8988T (cell line): Measurements from ENCODE around the gene MYLK.
"Not testable (repeated sequence)": the region's sequence is repeated elsewhere in the genome, so short reads cannot be mapped to it uniquely, and the experiment has no call there.

Experiments used
- DNase-seq: peaks from one replicate; pipeline ENCODE4 v3.0.0; 2011

Gene MYLK

DNA sequence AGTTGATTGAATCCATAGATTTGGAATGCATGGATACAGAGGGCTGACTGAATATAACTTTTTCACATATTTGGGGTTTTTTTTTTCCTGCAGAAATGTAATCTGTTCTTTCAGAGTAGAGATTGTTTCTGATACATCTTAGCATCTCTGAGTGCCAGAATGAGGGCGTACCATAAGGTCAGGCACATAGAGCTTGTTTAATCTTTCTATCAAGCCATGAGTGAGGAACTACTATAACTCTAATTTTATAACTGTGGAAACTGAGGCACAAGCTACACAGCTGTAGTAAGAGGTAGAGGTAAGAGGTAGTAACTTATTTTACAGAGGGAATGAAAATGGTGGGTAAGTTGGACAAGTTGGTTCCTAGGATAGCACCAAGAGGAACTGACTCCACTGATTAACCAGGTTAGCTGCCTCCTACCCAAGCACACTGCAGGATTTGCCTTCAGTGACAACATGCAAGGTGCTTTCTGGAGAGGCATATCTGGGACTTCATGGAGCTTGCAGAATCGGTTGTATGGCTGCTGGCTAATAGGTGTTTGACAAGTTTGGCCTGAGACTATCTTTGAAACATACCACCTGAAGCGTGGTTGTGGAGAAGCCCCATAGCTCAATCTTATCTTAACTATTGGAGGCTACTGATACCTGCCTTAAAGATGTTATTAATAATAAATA lies 275.7 kb downstream of the MYLK start:
- no peak for DNase-seq

DNA sequence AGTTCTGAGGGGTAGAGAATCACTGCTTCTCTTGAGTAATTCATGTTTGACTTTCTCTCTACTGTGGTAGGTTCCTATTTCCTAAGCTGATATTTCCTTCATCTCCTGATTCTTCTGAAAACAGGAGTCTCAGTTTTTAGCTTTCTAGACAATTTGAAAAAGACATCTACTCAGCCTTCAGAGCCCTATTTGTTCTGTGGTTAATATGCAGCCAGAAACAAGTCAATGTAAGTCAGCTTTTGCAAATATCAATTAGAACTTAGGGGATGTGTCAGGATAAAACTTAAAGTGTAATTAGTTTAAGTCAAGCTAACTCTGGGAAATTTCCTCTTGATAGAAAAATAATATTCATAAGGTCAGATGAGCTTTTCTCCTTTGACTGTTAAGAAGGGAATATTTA lies 277.6 kb downstream of the MYLK start:
- no peak for DNase-seq

GRCh38 chr3:123605789-123606234 lies 278.3 kb downstream of the MYLK start:
- DNase-seq = no peak

GRCh38 chr3:123603153-123603552 lies 281.0 kb downstream of the MYLK start:
- DNase-seq = not testable (repeated sequence)

- no peak for DNase-seq
These were observed 281.8 kb downstream of the MYLK start for GRCh38 chr3:123602325-123602724.

GRCh38 chr3:123600863-123601262 lies 283.3 kb downstream of the MYLK start:
- DNase-seq = not testable (repeated sequence)

- no peak for DNase-seq
These were observed 286.6 kb downstream of the MYLK start for GRCh38 chr3:123597561-123597960.

GRCh38 chr3:123595396-123596180 lies 288.5 kb downstream of the MYLK start:
- DNase-seq = no peak

DNA sequence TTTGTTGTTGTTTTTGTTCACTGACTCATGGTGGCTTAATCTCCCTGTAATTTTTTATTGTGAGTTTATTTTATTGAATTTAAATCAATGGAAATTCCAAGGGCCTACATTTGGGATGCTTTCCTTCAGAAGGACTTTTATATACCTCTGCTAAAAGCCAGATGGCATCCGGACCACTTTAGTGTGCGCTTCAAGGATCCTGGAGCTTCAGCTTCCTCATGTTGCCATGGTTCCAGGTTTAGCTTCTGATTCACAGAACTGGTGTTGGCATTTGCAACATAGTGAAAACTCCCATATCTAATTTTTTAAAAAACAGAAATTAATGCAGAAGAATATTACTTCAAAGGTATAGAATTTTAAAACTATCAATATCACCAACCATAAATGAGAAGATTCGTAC lies 290.8 kb downstream of the MYLK start:
- no peak for DNase-seq

DNA sequence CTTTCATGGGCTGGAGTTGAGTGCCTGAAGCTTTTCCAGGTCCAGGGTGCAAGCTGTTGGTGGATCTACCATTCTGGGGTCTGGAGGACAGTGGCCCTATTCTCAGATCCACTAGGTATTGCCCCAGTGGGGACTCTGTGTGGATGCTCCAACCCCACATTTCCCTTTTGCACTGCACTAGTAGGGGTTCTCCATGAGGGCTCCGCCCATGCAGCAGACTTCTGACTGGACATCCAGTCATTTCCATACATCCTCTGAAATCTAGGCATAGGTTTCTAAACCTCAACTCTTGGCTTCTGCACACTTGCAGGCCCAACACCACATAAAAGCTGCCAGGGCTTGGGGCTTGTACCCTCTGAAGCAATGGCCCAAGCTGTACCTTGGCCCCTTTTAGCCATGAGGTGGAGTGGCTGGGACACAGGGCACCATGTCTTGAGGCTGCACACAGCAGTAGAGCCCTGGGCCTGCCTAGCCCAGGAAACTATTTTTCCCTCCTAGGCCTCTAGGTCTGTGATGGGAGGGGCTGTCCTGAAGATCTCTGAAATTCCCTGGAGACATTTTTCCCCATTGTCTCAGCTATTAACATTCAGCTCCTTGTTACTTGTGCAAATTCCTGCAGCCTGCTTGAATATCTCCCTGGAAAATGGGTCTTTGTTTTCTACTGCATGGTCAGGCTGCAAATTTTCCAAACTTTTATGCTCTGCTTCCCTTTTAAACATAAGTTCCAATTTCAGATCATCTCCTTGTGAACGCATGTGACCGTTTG lies 293.3 kb downstream of the MYLK start:
- DNase-seq = no peak

GRCh38 chr3:123587401-123587800 lies 296.7 kb downstream of the MYLK start:
- no peak for DNase-seq

- DNase-seq = no peak
These were observed 297.2 kb downstream of the MYLK start for GRCh38 chr3:123586968-123587367.

- DNase-seq = no peak
These were observed 298.0 kb downstream of the MYLK start for GRCh38 chr3:123586131-123586530.

DNA sequence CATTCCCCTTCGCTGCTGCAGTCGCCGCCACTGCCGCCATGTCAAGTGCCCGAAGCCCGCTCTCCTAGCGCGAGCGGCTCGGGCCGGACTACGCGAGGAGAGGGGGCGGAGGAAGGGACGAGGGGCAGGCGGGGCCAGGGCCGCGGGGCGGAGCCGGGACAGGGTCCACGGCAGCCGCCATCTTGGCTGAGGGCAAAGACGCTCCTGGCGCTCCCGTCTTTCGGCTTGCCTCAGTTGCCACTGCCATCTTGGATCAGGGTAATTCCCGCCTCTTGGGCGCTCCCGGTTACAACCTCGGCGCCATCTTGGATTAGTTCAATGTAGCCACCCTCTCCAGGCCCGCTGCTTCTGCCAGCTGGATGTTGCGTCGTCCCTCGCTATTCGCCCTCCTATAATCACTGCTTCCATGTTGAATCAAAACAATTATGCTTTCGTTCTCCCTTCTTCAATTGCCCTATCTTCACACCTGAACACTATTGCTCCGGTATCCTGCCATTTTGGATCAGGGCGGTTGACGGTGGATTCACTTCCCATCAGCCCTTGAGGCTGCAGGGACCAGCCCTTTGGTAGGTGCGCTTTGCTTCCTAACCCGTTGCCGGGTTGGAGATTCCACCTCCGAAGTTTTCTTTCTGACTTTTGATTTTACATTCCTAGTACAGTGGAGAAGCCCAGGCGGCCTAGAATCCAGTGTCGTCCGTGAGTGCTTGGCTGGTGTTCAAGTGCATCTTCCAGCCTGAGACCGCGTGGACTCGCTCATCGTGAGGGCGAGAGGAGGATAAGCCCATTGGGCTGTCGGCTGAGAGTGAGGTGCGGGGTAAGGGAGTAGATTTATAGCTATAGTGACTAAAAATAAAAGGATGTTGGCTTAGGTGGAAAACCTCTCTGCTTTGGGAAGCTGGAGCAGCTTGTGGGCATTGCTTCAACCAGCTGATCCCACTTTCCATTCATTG lies 298.9 kb downstream of the MYLK start, which contains the start of gene HACD2:
Gene HACD2, minus strand, starts transcription at position 66 of the 950 bp plus-strand sequence. Its CDS starts 26 bp downstream, at position 40.
- DNase-seq = peak; percentile 59

DNA sequence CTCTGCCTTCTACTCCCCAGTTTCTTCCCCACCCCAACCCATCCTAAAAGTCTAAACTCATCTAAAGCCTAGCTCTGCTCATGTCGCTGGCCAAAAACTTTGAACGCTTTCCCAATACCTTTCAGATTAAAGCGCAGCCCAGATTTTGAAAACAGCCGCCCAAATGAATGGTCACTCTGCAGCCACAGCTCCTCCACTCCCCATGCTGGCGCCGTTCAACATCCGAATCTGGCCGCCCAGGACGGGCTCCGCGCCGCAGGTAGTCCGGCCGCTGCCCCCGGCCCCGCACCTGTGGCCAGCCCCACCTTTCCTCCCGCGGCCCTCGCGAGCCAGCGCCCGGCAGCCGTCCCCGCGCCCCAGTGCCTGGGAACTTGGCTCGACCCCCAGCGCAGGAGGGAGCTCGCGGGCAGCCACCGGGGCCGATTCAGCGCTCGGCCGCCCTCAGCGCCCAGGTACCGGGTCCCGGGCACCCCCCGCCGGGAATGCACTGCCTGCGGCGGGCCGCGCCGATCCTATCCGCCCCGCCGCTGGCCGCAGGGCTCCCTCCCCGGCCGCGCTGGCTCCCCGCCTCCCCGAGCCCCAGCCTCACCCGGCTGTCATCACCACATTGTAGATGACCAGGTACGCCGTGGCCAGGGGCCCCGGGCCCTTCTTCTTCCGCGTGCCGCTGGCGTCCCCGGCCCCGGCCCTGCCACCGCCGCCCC lies 299.7 kb downstream of the MYLK start:
- DNase-seq = peak; percentile 31

DNA sequence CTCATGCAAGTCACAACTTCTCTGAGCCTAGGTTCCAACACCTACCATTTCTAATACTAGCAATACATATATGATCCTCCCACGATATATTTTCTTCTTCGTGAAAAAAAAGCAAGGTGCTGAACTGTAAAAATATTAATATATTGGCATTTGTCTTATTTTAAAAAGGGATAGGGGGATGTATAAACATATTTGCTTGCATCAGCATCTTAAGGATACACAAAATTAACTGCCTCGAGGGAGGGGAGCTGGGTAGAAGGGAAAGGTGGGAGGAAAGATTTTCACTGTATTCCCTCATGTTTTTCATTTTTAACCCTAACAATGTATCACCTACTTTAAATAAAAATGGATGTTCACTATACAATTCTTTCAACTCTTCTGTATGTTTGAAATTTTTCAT lies 300.6 kb downstream of the MYLK start:
- DNase-seq = no peak

- DNase-seq = no peak
These were observed 301.8 kb downstream of the MYLK start for GRCh38 chr3:123582315-123582714.

DNA sequence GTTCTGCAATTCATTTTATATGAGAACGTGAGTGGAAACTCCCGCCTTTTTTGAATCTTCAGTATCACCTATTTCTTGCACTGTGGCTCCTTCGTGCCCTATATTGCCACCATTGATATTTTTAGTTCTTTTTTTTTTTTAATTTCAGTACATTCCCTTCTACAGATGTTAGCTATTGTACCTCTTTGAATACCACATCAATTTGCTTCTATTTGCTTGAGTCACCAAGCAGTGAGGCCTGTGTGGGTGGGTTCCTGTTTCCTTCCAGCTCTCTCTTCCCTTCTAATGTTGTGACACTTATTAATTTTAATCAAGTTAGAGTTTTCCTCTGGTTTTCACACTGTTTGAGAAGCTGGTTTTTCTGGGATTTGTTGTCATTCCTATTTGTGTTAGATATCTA lies 308.0 kb downstream of the MYLK start:
- no peak for DNase-seq

DNA sequence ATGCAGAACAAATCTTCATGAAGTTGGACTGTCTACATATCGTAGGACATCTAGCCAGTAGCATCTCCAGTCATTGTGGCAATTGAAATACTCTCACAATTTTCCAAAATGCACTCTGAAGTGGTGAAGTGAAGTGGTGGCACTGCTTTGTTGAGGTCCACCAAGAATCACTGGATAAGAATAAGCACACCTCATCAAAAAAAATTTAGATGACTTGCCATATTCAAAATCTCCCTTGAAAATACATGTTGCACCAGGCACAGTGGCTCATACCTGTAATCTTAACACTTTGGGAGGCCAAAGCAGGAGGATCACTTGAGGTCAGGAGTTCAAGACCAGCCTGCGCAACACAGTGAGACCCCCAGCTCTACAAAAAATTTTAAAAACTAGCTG lies 312.2 kb downstream of the MYLK start:
- no peak for DNase-seq

- DNase-seq = no peak
These were observed 312.7 kb downstream of the MYLK start for GRCh38 chr3:123571264-123571972.

DNA sequence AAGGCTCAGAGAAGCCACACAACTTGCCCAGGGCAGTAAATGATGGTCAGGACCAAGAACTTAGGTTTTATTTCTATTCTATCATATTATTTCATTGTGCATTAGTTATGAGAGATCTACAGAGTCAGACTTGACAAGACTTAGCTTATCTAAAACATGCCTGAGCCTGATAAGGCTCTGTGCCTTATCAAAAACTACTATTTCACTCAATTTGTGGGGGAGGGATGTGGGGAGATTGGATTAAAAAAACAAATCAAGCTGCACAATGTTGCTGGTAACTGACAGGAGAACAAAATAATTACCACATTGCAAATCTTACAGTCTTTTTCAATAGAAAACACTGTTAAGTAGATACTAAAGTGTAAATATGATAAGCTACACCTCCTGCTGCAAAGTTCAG lies 315.3 kb downstream of the MYLK start:
- no peak for DNase-seq
